KMS-11 (cell line): ENCODE results near the gene NLRP1.

Experiments
- H2AFZ ChIP-seq: fragments of 200-600 bp; sonication (generic); 2 replicates; pipeline ENCODE4 v1.6.1; 2016; ENCODE audit warnings: antibody characterized with exemption, mixed run types, low read depth
- H3K27ac ChIP-seq: fragments of 200-600 bp; sonication (generic); 2 replicates; pipeline ENCODE4 v1.6.1; 2016; ENCODE audit warnings: mild to moderate bottlenecking, mixed run types
- H3K27me3 ChIP-seq: fragments of 200-600 bp; sonication (generic); 2 replicates; pipeline ENCODE4 v1.6.1; 2017; ENCODE audit warnings: mild to moderate bottlenecking, low read depth, mixed run types, moderate library complexity; ENCODE audit not compliant: insufficient read depth
- H3K36me3 ChIP-seq: fragments of 200-600 bp; sonication (generic); 2 replicates; pipeline ENCODE4 v1.6.1; 2017; ENCODE audit warnings: mild to moderate bottlenecking, mixed run types; ENCODE audit not compliant: insufficient read depth
- H3K4me1 ChIP-seq: fragments of 200-600 bp; sonication (generic); 2 replicates; pipeline ENCODE4 v1.6.1; 2016; ENCODE audit warnings: mild to moderate bottlenecking, low read depth, mixed run types; ENCODE audit not compliant: poor library complexity, severe bottlenecking
- H3K4me2 ChIP-seq: fragments of 200-600 bp; sonication (generic); 2 replicates; pipeline ENCODE4 v1.7.0; 2016; ENCODE audit warnings: mild to moderate bottlenecking, mixed run types
- H3K4me3 ChIP-seq: fragments of 200-600 bp; sonication (generic); IDR thresholded peaks from 2 replicates; pipeline ENCODE4 v1.6.1; 2017; ENCODE audit warnings: low read depth, low read length, mixed read lengths; ENCODE audit not compliant: insufficient read depth
- H3K79me2 ChIP-seq: fragments of 200-600 bp; sonication (generic); 2 replicates; pipeline ENCODE4 v1.6.1; 2016; ENCODE audit warnings: low read depth, mixed run types; ENCODE audit not compliant: insufficient read depth
- H3K9ac ChIP-seq: fragments of 200-600 bp; sonication (generic); 2 replicates; pipeline ENCODE4 v1.6.1; 2016; ENCODE audit warnings: mild to moderate bottlenecking, mixed run types
- H4K20me1 ChIP-seq: fragments of 200-600 bp; sonication (generic); 2 replicates; pipeline ENCODE4 v1.6.1; 2016; ENCODE audit warnings: mild to moderate bottlenecking, mixed run types; ENCODE audit not compliant: insufficient read depth
- TF ChIP-seq, protein P1 (sequence below): fragments of 200-600 bp; sonication (generic); conservative IDR thresholded peaks from 2 replicates; pipeline ENCODE4 v1.6.1; 2017; ENCODE audit warnings: low read depth, mild to moderate bottlenecking, antibody characterized with exemption, low read length, moderate library complexity, mixed read lengths

Gene NLRP1

GRCh38 chr17:5478992-5479391 lies 105.3 kb downstream of the NLRP1 start:
- Histone ChIP-seq H2AFZ (no peak overlapping the region), H3K9ac (no peak overlapping the region), H3K27me3 (no peaks in the 10 kb centered on the region), H3K4me2 (no peak overlapping the region), H3K27ac (no peak overlapping the region), H3K79me2 (no peaks in the 10 kb centered on the region), H4K20me1 (no peaks in the 10 kb centered on the region), H3K4me3 (no peak overlapping the region), H3K4me1 (no peaks in the 10 kb centered on the region), H3K36me3 (no peaks in the 10 kb centered on the region)
- TF ChIP-seq, protein P1, sequence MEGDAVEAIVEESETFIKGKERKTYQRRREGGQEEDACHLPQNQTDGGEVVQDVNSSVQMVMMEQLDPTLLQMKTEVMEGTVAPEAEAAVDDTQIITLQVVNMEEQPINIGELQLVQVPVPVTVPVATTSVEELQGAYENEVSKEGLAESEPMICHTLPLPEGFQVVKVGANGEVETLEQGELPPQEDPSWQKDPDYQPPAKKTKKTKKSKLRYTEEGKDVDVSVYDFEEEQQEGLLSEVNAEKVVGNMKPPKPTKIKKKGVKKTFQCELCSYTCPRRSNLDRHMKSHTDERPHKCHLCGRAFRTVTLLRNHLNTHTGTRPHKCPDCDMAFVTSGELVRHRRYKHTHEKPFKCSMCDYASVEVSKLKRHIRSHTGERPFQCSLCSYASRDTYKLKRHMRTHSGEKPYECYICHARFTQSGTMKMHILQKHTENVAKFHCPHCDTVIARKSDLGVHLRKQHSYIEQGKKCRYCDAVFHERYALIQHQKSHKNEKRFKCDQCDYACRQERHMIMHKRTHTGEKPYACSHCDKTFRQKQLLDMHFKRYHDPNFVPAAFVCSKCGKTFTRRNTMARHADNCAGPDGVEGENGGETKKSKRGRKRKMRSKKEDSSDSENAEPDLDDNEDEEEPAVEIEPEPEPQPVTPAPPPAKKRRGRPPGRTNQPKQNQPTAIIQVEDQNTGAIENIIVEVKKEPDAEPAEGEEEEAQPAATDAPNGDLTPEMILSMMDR = no peak

GRCh38 chr17:5473906-5474305 lies 110.4 kb downstream of the NLRP1 start:
- Histone ChIP-seq H3K27me3 (no peaks in the 10 kb centered on the region), H3K4me3 (no peak overlapping the region), H3K36me3 (no peaks in the 10 kb centered on the region), H3K4me2 (no peak overlapping the region), H4K20me1 (no peaks in the 10 kb centered on the region), H3K79me2 (no peaks in the 10 kb centered on the region), H3K4me1 (no peaks in the 10 kb centered on the region), H3K9ac (no peak overlapping the region), H2AFZ (no peak overlapping the region), H3K27ac (no peak overlapping the region)
- TF ChIP-seq, protein P1 = no peak

DNA sequence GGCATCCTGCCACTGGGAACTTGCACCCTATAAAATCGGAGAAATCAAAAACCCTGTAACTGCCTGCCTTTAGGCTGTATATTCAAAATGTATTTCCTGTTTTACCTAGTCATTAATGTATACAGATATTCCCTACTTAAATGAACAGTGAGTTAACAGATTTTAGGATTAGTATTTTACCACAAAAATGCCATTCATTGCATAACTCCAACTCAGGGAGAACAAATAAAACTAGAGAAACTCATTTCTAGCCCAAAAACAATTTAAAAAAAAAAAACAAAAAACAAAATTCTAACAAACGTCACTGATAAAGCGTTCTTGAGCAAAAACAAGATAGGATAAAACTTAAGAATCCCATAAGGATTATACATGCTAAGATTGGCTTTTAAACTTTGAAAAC lies 111.8 kb downstream of the NLRP1 start:
- Histone ChIP-seq H3K27me3 (no peaks in the 10 kb centered on the region), H3K4me3 (no peak overlapping the region), H3K4me2 (no peak overlapping the region)

DNA sequence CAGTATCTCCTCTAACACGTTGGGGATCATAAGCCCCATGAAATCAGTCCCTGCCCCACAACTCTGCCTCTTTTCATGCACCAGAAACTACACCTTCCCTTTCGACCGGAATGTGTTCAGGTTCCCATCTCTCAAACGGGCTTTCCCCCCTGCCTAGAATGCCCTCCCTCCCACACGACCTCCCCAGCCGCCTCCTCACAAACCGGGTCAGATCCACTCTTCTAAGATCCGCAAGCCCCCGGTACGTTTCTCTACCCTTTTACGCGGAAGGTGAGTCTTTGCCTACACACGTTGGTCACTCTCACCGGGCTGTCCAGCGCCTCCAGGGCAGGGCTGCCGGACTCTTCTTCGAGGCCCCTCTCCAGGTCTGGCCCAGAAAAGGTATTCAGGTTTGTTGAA lies 116.2 kb downstream of the NLRP1 start:
- TF ChIP-seq, protein P1 = no peak
- no peak overlapping the region for H3K4me3 ChIP-seq
- peaks cover 17% of the 10 kb centered on the region; the same call in 1 of the 2 replicates for H3K79me2 ChIP-seq

More for the DNA sequence above, 111.8 kb downstream of the NLRP1 start:
- no peaks in the 10 kb centered on the region for H3K36me3 ChIP-seq
- H4K20me1 ChIP-seq = no peaks in the 10 kb centered on the region
- H2AFZ ChIP-seq = no peak overlapping the region
- H3K4me1 ChIP-seq = no peaks in the 10 kb centered on the region
- no peak overlapping the region for H3K9ac ChIP-seq
- no peak overlapping the region for H3K27ac ChIP-seq
- H3K79me2 ChIP-seq = peaks cover 5% of the 10 kb centered on the region; the same call in 1 of the 2 replicates
- TF ChIP-seq, protein P1 = no peak

More for the DNA sequence above, 116.2 kb downstream of the NLRP1 start:
- Histone ChIP-seq H3K4me1 (no peaks in the 10 kb centered on the region), H3K27ac (peak overlapping the region; percentile 32; the same call in 1 of the 2 replicates), H3K4me2 (no peak overlapping the region; the same call in 1 of the 2 replicates), H3K9ac (peak overlapping the region; percentile 59), H3K36me3 (no peaks in the 10 kb centered on the region), H2AFZ (no peak overlapping the region; the same call in 1 of the 2 replicates), H4K20me1 (no peaks in the 10 kb centered on the region), H3K27me3 (no peaks in the 10 kb centered on the region)
